ENCODE results near the gene DOCK11.
"Not testable (repeated sequence)": the region's sequence is repeated elsewhere in the genome, so short reads cannot be mapped to it uniquely, and the experiment has no call there.

DOCK11 gene

DNA sequence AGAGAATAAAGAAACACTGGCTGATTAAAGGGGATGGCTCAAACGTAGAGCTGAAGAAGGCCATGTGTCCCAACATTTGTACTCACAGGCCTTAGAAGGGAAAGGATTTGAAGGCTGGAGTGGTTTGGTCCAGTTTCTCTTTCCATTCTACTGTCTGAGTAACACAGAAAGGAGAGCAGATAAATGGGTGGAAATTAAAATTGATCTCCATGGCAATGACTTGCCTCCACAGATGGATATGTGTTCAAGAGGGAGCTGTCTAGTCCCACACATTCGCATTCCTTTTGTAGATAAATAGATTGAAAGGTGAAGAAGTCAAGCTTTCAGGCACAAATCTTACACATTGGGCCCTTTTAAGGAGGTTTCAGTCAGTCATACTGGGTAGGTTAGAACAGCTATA is 74.6 kb downstream of the DOCK11 start:
- no peak for DNase-seq (ENCODE audit: low read depth)

GRCh38 chrX:118571836-118572235 is 76.2 kb downstream of the DOCK11 start:
- no peak for DNase-seq (ENCODE audit: low read depth)

DNA sequence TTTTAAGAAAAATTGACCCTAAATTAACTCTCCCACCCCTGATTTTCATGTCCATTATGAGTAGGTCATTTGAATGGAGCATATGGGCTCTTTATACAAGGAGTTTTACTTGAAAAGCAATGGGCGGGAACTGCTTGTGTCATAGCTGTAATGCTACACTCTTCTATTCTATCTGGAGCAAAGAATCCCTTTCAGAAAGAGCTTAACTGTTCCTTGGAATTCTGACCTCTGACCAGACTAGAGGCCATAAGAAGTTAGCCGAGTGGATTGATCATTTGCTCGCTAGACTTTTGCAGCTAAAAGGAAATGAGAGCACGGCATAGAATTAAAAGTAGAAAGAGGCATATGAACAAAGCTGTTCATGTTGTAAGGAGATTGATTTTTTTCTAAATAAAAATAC is 79.1 kb downstream of the DOCK11 start:
- no peak for DNase-seq (ENCODE audit: low read depth)

GRCh38 chrX:118577041-118577440 is 81.4 kb downstream of the DOCK11 start:
- DNase-seq (ENCODE audit: low read depth): no peak

GRCh38 chrX:118579417-118579816 is 83.8 kb downstream of the DOCK11 start:
- no peak for DNase-seq (ENCODE audit: low read depth)

GRCh38 chrX:118582926-118583325 is 87.3 kb downstream of the DOCK11 start:
- not testable (repeated sequence) for DNase-seq (ENCODE audit: low read depth)

DNA sequence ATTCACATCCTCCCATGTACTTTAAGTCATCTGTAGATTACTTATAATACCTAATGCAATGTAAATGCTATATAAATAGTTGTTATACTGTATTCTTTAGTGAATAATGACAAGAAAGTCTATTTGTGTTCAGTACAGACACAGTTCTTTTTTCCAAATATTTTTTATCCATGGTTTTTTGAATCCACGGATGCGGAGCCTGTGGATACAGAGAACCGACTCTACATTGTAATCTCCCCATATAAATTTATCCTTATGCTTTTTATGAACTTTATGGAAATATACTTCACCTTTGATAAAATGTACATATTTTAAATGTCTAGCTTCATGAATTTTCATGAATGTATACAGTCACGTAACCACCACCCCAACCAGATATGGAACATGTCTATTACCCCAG is 88.2 kb downstream of the DOCK11 start:
- DNase-seq (ENCODE audit: low read depth): no peak

- DNase-seq (ENCODE audit: low read depth): no peak
Measured at GRCh38 chrX:118585296-118585695, 89.7 kb downstream of the DOCK11 start.

DNA sequence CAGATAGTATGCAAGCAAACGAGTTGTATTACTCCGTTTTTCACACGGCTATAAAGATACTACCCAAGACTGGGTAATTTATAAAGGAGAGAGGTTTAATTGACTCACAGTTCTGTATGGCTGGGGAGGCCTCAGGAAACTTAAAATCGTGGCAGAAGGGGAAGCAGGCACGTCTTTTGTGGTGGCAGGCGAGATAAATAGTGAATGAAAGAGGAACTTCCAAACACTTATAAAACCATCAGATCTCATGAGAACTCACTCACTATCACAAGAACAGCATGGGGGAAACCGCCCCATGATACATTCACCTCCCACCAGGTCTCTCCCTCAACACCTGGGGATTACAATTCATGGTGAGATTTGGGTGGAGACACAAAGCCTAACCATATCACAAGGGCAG is 90.6 kb downstream of the DOCK11 start:
- not testable (repeated sequence) for DNase-seq (ENCODE audit: low read depth)

DNA sequence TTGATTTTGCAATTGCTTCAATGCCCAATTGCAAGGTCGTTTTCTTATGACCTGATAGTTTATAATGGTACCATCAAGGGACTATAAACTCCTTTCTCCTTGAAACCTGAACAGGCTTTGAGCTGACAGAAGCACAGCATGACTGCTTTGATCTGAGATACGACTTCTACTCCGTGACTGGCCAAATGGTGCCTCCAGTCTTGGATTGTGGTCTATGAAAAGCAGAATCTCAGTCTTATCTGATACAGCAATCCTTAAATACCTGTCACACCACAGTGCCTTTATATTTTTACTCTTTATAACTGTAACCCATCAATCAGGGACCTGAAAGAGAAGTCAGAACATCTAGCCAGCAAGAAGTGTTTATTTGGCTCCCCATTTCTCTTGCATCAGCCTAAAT is 93.1 kb downstream of the DOCK11 start:
- no peak for DNase-seq (ENCODE audit: low read depth)

DNA sequence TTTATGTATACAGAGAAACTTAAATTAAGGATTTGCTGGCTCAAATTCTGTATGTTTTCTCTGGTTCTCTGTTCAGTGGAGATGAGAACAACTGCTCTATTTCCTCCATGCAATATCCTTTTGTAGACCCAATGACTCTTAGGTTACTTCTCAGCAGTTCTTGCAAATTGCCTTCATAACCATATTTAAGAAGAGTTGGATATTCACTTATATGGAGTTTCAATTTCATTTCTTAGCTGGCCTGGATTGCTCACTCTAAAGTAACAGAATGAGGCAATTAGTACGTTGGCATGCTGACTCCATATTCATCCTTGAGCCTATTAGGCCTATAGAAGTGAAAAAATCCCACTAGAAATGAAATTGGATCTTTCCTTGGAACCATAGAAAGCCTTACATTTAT is 93.6 kb downstream of the DOCK11 start:
- no peak for DNase-seq (ENCODE audit: low read depth)

DNA sequence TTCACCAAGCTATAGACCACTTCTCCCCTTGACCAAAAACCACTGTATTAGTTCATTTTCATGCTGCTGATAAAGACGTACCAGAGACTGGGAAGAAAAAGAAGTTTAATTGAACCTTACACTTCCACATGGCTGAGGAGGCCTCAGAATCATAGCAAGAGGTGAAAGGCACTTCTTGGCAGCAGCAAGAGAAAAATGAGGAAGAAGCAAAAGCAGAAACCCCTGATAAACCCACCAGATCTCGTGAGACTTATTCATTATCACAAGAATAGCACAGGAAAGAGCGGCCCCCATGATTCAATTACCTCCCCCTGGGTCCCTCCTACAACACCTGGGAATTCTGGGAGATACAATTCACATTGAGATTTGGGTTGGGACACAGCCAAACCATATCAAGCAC is 97.8 kb downstream of the DOCK11 start:
- DNase-seq (ENCODE audit: low read depth): no peak

- no peak for DNase-seq (ENCODE audit: low read depth)
Measured at GRCh38 chrX:118594697-118595420, 99.2 kb downstream of the DOCK11 start.

GRCh38 chrX:118595501-118596042 is 100.0 kb downstream of the DOCK11 start:
- DNase-seq (ENCODE audit: low read depth): no peak

DNA sequence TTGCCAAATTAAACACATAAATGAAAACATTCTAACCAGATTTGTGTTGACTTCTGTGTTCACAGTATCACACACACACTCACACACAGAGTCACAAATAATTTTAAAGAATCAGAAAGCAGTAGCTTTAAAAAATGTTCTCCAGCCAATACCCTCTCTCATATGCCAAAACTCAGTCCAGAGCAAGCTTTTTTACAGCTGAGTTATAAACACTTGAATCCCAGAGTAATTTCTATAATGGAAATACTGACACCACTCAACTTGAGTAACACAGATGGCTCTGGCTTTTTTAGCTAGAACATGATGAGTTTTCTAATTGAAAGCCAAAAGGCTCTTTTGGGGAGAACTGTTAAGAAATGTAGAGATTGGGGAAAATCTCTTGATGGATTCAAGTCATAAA is 100.8 kb downstream of the DOCK11 start:
- DNase-seq (ENCODE audit: low read depth): no peak

- no peak for DNase-seq (ENCODE audit: low read depth)
Measured at GRCh38 chrX:118603981-118604380, 108.4 kb downstream of the DOCK11 start.

DNA sequence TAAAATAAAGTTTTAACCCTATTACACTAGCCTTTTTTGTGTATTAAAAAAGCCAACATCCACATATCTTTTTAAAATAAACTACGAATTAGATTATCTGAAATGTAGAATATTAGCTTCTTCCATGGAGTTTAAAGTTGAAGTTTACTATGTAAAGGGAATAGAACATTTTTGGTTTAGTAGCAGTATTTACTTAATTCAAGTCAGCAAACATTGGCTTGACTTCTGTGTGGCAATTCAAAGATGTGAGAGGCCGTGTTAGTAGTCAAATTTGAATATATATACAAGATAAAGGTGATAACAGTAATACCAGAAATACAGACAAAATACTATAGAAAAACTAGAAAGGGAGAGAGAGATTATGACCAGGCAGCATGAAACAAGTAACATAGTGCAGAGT is 116.7 kb downstream of the DOCK11 start:
- DNase-seq (ENCODE audit: low read depth): no peak

DNA sequence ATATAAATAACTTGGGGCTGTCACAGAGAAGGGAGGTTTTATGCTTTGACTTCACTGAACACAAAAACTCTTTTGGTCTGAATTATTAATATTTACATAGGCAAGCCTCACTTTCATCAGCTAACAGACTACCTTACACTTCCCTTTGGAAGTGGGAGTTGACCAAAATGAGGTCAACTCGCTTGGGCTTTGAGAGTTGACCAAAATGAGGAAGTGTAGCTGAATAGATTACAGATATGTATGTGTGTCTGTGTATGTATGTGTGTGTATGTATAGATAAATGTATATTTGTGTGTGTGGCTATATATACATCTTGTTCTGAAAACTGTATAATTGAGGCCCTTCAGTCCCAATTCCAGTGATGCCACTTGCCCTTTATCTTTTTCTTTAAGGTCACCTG is 118.5 kb downstream of the DOCK11 start:
- DNase-seq (ENCODE audit: low read depth): no peak

- DNase-seq (ENCODE audit: low read depth): no peak
Measured at GRCh38 chrX:118615141-118615540, 119.5 kb downstream of the DOCK11 start.

DNA sequence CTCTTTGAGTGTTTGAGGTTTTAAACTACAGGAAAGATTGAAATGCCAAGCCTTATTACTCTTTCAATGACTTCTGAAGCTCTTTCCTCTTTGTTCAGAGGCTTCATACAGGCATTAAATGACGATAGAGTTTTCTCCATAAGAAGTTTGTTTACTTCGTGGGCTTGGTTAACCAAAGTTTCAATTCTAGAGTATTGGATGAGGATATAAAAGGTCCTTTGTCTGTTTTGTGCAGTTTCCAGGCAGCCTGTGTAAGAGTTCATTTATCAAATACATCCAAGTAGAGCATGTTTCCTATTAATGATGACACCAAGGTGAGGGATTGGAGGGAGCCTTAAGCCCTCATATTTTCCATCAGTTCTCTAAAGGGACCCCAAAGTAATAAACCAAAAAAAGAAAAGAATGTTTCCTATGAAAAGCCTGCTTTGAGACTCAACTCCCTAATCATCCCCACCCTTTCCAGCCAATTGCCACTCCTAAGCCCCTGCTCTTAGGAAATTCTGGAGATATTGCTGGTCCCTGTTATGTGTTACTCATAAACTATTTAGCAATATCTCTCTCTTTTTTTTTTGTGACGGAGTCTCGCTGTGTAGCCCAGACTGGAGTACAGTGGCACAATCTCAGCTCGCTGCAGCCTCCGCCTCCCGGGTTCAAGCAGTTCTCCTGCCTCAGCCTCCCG is 125.6 kb downstream of the DOCK11 start:
- no peak for DNase-seq (ENCODE audit: low read depth)

- DNase-seq (ENCODE audit: low read depth): no peak
Measured at GRCh38 chrX:118623062-118623461, 127.4 kb downstream of the DOCK11 start.

- DNase-seq (ENCODE audit: low read depth): no peak
Measured at GRCh38 chrX:118626346-118626745, 130.7 kb downstream of the DOCK11 start.

GRCh38 chrX:118627084-118627758 is 131.6 kb downstream of the DOCK11 start:
- DNase-seq (ENCODE audit: low read depth): no peak

All from activated T-cell treated with anti-CD3 and anti-CD28 coated beads for 1 hour (primary cell).